ENCODE results near the gene AIFM2.

AIFM2 gene

GRCh38 chr10:70146489-70147258 is 14.0 kb upstream of the AIFM2 start, which contains the start of gene TYSND1:
Gene TYSND1 (minus strand): TSS chr10:70146700. CDS start chr10:70146586, 114 bp downstream.
- peak; percentile 100 for DNase-seq (ENCODE audit: low read depth)
- peak within 1 kb of the TSS; percentile 77 for H3K4me3 ChIP-seq (ENCODE audit: low read length)
- TF ChIP-seq, protein P1, sequence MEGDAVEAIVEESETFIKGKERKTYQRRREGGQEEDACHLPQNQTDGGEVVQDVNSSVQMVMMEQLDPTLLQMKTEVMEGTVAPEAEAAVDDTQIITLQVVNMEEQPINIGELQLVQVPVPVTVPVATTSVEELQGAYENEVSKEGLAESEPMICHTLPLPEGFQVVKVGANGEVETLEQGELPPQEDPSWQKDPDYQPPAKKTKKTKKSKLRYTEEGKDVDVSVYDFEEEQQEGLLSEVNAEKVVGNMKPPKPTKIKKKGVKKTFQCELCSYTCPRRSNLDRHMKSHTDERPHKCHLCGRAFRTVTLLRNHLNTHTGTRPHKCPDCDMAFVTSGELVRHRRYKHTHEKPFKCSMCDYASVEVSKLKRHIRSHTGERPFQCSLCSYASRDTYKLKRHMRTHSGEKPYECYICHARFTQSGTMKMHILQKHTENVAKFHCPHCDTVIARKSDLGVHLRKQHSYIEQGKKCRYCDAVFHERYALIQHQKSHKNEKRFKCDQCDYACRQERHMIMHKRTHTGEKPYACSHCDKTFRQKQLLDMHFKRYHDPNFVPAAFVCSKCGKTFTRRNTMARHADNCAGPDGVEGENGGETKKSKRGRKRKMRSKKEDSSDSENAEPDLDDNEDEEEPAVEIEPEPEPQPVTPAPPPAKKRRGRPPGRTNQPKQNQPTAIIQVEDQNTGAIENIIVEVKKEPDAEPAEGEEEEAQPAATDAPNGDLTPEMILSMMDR (IDR thresholded peaks at IDR 0.05; ENCODE audit: insufficient read depth, low read depth, low read length, missing control alignments) = peak; percentile 84

GRCh38 chr10:70145666-70146488 is 13.3 kb upstream of the AIFM2 start:
- peak overlapping the region; percentile 77 for H3K4me3 ChIP-seq (ENCODE audit: low read length)
- peak; percentile 79 for DNase-seq (ENCODE audit: low read depth)
- TF ChIP-seq, protein P1 (IDR thresholded peaks at IDR 0.05; ENCODE audit: insufficient read depth, low read depth, low read length, missing control alignments) = no peak

GRCh38 chr10:70145166-70145665 is 12.6 kb upstream of the AIFM2 start:
- TF ChIP-seq, protein P1 (IDR thresholded peaks at IDR 0.05; ENCODE audit: insufficient read depth, low read depth, low read length, missing control alignments) = no peak
- peak overlapping the region; percentile 77 for H3K4me3 ChIP-seq (ENCODE audit: low read length)
- DNase-seq (ENCODE audit: low read depth) = peak; percentile 13

DNA sequence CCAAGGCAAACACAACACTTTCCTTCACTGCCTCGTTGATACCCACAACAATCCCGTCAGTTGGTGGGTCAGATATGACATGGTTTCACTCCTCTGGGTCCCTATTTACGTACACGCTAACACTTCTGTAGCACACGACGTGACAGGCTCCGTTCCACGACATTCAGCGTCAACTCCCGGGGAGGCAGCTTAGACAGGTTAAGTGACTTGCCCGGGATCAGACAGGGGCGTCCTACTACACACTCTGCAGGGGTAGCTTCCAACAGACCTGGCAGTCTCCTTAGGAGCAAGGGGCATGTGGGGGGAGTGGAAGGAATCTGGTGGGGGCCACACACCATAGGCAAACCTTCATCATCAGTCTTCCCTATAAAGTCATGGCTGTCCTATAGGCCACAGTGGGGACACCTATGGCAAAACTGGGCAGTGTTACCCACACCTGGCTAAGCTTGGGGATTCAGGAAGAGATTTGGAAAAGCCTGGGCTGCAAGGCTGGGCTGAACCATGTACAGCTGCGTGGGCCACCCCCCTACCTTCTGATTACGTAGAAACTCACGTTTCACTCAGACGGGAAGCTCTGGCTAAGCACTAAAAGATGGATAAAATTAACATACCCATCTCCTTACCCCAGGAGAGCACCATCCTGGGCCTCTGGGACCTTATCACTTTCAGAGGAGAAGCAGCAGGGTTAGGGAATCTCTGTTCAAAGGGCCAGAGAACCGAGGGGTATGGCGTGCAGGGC is 11.9 kb upstream of the AIFM2 start:
- no peak for DNase-seq (ENCODE audit: low read depth)
- TF ChIP-seq, protein P1 (IDR thresholded peaks at IDR 0.05; ENCODE audit: insufficient read depth, low read depth, low read length, missing control alignments) = no peak
- H3K4me3 ChIP-seq (ENCODE audit: low read length) = peak overlapping the region; percentile 77

GRCh38 chr10:70142555-70142954 is 9.9 kb upstream of the AIFM2 start:
- H3K4me3 ChIP-seq (ENCODE audit: low read length) = no peak overlapping the region
- no peak for DNase-seq (ENCODE audit: low read depth)
- TF ChIP-seq, protein P1 (IDR thresholded peaks at IDR 0.05; ENCODE audit: insufficient read depth, low read depth, low read length, missing control alignments) = no peak

- TF ChIP-seq, protein P1 (IDR thresholded peaks at IDR 0.05; ENCODE audit: insufficient read depth, low read depth, low read length, missing control alignments) = no peak
Measured at GRCh38 chr10:70140297-70140696, 7.7 kb upstream of the AIFM2 start.

More at GRCh38 chr10:70140297-70140696, 7.7 kb upstream of the AIFM2 start:
- no peak overlapping the region for H3K4me3 ChIP-seq (ENCODE audit: low read length)
- DNase-seq (ENCODE audit: low read depth) = no peak
